Measurements from ENCODE around the gene PDE6B.

DNA sequence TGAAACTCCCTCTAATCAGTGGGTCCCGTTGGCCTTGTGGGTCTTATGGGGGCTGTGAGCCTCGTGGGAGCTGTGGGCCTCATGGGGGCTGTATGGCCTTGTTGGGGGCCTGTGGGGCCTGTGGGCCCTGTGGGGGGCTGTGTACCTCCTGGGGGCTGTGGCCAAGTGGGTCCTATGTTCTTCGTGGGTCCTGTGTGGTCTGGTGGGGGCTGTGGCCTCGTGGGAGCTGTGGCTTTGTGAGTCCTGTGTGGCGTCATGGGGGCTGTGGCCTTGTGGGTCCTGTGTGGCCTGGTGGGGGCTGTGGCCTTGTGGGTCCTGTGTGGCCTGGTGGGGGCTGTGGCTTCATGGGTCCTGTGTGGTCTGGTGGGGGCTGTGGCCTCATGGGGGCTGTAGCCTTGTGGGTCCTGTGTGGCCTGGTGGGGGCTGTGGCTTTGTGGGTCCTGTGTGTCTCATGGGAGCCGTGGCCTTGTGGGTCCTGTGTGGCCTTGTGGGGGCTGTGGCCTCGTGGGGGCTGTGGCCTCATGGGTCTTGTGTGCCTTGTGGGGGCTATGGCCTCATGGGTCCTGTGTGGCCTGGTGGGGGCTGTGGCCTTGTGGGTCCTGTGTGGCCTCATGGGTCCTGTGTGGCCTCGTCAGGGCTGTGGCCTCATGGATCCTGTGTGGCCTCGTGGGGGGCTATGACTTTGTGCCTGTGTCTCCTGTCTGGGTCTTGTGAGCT is 87.7 kb downstream of the PDE6B start:
- TF ChIP-seq, protein P1, sequence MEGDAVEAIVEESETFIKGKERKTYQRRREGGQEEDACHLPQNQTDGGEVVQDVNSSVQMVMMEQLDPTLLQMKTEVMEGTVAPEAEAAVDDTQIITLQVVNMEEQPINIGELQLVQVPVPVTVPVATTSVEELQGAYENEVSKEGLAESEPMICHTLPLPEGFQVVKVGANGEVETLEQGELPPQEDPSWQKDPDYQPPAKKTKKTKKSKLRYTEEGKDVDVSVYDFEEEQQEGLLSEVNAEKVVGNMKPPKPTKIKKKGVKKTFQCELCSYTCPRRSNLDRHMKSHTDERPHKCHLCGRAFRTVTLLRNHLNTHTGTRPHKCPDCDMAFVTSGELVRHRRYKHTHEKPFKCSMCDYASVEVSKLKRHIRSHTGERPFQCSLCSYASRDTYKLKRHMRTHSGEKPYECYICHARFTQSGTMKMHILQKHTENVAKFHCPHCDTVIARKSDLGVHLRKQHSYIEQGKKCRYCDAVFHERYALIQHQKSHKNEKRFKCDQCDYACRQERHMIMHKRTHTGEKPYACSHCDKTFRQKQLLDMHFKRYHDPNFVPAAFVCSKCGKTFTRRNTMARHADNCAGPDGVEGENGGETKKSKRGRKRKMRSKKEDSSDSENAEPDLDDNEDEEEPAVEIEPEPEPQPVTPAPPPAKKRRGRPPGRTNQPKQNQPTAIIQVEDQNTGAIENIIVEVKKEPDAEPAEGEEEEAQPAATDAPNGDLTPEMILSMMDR (IDR thresholded peaks at IDR 0.05): no peak
- TF ChIP-seq POLR2A (IDR thresholded peaks at IDR 0.05): no peak
